Left forelimb (tissue), 1 donor: ENCODE measurements around the gene ZNF155.
A peak's percentile ranks its signal among the peaks of the same experiment; 100 is the strongest.
"Not testable (repeated sequence)": the region's sequence is repeated elsewhere in the genome, so short reads cannot be mapped to it uniquely, and the experiment has no call there.

Experiments
- DNase-seq: peaks from one replicate; pipeline ENCODE4 v3.0.0-alpha.2; 2018; ENCODE audit warnings: low spot score

Gene ZNF155

DNA sequence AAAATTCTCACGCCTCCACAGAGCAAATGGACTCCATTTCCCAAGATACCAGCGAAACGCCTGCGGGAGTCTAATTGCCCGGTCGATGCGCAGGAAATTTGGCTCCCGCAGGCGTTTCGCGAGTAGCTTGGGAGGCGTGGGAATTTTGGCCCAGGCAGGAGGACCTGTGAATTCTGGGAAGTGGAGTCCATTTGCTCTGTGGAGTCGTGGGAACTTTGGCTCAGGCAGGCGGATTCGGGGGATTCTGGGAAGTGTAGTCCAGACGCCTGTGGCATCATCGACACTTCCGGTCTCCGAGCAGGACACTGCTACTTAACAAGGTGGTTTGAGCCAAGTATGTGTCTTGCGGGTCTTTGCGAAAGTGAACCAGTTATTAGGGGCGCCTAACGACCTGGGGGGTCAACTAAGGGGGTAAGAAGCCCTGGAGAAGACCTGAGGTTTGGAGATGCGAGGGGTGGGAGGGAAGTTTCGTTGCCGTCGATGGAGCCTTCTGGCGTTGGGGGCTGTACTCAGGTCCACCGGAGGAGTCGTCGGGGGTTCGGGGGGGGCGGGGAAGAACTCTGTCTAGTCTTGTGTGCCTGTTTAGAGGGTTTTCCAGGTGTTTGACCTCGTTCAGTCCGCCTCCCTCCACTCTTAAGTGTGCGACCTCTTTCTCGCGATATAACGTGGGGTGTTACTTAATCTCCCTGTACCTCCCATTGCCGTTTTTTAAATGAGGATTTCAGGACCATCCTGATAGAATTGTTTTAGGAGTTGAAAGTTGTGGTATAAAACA lies at the start of gene ZNF155:
ZNF155 (plus strand) TSS at position 277 of the 775 bp plus-strand sequence. CDS start 4,356 bp downstream, outside the sequence.
- peak; percentile 91 for DNase-seq

GRCh38 chr19:43934985-43935708 lies 48.8 kb upstream of the ZNF155 start, which contains the start of gene ZNF45:
Gene ZNF45, minus strand, starts transcription at chr19:43935282. Its CDS starts 13,097 bp downstream, at chr19:43922185.
- DNase-seq = peak; percentile 95

GRCh38 chr19:43936188-43936587 lies 47.8 kb upstream of the ZNF155 start:
- DNase-seq = no peak

DNA sequence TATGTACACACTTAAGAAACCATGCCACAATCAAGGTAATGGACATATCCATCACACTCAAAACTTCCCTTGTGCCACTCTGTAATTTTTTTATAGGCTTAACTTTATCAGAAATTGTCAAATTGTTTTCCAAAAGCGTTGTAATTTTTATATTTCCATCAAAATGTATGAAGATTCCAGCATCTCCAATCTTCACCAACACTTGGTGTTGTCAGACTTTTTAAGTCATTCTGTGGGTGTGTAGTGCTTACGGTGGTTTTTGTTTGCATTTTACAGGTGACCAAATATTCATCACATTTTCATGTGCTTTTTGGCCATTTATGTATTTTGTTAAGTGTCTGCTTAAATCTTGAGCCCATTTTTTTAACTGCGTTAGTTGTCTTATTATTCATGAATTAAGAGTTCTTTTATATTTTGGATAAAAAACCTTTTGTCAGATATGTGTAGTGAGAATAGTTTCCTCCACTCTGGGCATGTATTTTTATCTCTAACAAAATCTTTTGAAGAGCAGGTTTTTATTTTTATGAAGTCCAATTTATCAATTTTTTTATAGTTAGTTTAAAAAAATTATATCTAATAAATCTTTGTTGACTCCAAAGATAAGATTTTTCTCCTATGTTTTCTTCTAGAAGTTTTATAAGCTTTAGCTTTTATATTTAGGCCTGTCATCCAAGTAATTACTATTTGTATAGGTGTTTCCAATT lies 44.3 kb upstream of the ZNF155 start:
- no peak for DNase-seq

DNA sequence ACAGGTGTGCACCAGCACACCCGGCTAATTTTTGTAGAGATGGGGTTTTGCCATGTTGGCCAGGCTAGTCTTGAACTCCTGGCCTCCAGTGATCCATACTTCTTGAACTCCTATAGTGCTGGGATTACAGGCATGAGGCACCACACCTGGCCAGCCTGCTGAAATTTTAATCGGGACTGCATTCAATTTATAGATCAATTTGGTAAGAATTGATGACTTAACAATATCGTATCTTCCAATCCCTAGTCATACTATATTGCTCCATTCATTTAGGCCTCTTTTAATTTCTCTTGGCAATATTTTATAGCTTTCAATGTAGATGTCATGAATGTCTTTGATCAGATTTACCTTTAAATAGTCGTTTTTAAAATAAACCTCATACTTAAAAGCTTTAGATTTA lies 43.3 kb upstream of the ZNF155 start:
- DNase-seq = no peak

DNA sequence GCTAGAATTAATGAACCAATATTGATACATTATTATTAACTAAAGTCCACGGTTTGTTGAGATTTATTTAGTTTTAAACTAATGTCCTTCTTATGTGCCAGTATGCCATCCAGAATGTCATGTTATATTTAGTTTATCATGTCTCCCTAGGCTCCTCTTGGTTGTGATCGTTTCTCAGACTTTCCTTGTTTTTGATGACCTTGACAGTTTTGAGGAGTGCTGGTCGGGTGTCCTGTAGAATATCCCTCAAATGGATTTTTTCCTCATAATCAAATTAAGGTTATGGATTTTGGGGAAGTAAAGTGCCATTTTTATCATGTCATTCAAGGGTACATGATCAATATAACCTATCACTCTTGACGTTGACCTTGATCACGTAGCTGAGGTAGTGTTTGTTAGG lies 42.8 kb upstream of the ZNF155 start:
- DNase-seq = no peak

DNA sequence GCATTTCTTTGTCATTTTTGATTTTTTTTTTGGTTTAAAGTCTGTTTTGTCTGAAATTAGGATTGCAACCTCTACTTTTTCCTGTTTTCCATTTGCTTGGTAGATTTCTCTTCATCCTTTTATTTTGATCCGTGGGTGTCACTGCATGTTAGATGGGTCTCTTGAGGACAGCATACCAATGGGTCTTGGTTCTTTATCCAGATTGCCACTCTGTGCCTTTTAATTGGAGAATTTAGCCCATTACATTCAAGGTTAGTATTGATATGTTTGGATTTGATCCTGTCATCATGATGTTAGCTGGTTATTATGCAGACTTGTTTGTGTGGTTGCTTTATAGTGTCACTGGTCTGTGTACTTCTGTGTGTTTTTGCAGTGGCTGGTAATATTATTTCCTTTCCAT lies 36.6 kb upstream of the ZNF155 start:
- not testable (repeated sequence) for DNase-seq

DNA sequence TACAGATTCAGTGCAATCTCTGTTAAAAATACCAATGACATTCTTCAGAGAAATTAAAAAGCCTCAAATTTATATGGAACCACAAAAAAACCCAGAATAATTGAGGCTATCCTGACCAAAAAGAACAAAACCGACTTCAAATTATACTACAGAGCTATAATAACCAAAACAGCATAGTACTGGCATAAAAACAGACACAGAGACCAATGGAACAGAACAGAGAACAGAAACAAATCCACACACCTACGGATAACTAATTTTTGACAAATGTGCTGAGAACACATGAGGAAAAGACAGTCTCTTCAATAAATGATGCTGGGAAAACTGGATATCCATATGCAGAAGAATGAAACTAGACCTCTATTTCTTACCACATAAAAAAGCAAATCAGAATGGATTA lies 34.2 kb upstream of the ZNF155 start:
- not testable (repeated sequence) for DNase-seq

- DNase-seq = peak; percentile 91
Measured at GRCh38 chr19:43950834-43951645, 32.9 kb upstream of the ZNF155 start, which contains the start of gene ZNF221. Gene ZNF221, plus strand, starts transcription at chr19:43951228. Its CDS starts 11,499 bp downstream, at chr19:43962727.

DNA sequence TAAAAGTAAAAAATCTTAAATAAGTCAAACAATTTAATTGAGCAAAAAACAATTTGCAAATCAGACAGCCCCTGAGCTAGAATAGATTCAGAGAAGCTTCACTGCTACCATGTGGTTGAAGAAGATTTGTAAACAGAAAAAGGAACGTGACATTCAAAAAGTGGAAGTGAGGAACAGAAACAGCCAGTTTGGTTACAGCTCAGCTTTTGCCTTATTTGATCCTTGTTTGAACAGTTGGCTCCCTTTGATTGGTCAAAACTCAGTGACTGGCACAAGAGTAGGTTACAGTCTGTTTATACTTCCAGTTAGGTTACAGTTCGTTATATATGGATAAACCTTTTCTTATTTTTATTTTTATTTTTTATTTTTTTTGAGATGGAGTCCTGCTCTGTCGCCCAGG lies 27.2 kb upstream of the ZNF155 start:
- DNase-seq = no peak

DNA sequence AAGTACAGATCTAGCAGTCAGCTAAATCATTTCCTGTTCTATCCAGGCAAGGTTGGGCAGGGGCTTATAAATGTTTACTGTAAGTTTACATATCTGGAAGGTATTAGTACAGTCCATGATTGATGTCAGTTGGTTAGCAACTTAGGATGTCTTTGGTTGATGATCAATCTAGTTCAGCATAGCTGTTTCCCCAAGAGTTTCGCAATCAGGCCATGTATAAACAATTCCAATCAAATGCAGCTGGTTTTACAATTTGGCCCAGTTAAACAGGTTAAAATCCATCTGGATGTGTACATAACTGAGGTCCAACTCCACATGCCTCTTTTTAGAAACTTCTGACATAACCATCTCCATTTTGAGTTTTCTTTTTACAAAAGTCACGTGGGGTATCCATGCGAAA lies 26.1 kb upstream of the ZNF155 start:
- DNase-seq = no peak

DNA sequence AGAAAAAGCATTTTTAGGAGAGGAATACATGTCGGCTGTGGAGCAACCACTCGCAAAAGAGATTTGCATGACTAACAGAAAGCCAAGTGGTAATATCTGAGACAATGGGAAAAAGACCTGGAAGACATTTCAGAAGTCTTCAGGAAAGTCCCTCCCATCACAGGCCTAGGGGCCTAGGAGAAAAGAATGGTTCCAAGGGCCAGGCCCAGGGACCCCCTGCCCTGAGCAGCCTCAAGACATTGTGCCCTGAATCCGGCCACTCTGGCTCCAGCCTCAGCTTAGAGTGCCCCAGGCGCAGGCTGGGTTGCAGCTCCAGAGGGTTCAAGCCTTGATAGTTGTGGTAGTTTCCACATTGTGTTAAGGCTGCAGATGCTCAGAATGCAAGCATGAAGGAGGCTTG lies 23.6 kb upstream of the ZNF155 start:
- no peak for DNase-seq

DNA sequence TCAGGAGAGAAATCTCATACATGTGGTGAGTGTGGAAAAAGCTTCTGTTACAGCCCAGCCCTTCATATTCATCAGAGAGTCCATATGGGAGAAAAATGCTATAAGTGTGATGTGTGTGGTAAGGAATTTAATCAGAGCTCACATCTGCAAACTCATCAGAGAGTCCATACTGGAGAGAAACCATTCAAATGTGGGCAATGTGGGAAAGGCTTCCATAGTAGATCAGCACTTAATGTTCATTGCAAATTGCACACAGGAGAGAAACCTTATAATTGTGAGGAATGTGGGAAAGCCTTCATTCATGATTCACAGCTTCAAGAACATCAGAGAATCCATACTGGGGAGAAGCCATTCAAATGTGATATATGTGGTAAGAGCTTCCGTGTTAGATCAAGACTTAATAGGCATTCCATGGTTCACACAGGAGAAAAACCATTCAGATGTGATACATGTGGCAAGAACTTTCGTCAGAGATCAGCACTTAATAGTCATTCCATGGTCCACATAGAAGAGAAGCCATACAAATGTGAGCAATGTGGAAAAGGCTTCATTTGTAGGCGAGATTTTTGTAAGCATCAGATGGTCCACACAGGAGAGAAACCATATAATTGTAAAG lies 17.8 kb upstream of the ZNF155 start:
- DNase-seq = no peak

DNA sequence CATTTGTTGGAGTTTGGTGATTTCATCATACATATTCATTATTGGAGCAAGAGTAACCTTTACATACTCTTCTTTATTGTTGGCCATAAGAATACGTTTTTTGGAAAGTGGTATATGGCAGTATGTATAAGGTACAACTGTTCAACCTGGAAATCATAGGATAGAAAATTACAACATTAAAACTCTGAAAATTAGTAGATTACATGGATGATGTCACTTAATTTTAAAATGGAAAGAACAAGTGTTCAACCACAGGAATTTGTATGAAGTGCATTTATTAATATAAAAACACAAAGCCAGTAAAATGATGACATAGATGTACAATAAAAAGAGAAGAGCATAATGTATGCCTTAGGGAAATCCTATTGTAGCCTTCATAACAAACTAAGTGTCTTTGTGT lies 7.3 kb upstream of the ZNF155 start:
- DNase-seq = no peak

DNA sequence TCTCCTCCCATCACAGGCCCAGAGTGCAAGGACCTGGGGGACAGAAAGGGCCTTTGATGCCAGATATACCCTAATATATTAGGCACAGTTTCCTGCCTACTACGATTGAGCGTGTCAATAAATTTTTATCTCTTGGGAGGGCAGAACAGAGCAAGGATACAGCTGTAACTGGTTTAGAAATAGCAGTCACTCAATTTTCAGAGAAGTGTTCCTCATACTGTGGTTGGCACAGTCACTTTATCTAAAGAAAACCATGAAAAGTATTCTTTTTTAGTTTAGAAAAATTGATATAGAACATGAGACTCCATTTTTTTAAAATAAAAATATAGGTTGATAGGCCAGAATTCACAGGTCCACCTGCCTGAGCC lies 460 bp upstream of the ZNF155 start:
- no peak for DNase-seq

- DNase-seq = no peak
Measured at GRCh38 chr19:43984687-43985000, 656 bp downstream of the ZNF155 start.

DNA sequence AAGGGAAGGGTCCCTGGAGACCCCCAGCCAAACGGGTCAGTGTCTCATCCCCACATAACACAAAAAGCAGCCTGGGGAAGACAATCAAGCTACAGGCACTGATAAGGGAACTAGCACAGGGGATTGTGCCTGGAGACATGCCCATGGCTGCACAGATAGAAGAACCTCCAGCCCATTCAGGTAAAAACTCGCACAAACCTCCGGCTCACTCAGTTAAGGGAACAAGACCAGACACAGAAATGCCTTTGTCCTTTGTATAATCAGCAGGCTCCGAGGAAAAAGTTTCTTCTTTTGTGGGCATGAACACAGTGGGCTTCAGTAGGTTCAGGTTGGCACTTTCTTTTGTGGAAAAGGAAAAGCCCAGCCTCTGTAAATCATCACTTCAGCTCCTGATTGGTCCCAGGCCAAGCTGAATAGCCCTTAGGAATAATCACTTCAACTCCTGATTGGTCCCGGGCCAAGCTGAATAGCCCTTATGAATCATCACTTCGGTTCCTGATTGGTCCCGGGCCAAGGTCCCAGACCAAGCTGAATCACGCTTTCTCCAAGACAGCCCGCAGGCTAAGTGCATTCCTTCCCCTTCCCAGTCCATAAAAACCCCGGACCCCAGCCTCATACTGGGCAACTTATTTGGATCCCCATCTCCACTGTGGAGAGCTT lies 13.8 kb downstream of the ZNF155 start:
- DNase-seq = no peak

- DNase-seq = no peak
Measured at GRCh38 chr19:44002212-44002565, 18.2 kb downstream of the ZNF155 start.

GRCh38 chr19:44002566-44003460 lies 18.8 kb downstream of the ZNF155 start, which contains the start of gene ZNF230:
Gene ZNF230, plus strand, starts transcription at chr19:44002957. Its CDS starts 4,122 bp downstream, at chr19:44007079.
- DNase-seq = peak; percentile 91

GRCh38 chr19:44003461-44004009 lies 19.5 kb downstream of the ZNF155 start:
- DNase-seq = no peak
